Transverse colon (tissue), 3 donors: Measurements from ENCODE around the gene ZBTB4.

Experiments used
- POLR2A ChIP-seq: fragments of 450-650 bp; IDR thresholded peaks from one replicate; pipeline ENCODE4 v1.6.1; 2016; ENCODE audit warnings: antibody characterized with exemption, mild to moderate bottlenecking, moderate library complexity
- TF ChIP-seq, protein P1 (sequence below), 5 experiments: fragments of 200-600 bp in 3 of 5; fragments of 450-650 bp in 2 of 5; sonication (generic) in 3 of 5; IDR thresholded peaks; 1 replicate in 2 of 5; 2 replicates in 3 of 5; pipeline ENCODE4 v1.5.1; 2016 to 2017; ENCODE audit warnings: antibody characterized with exemption in 5 of 5, inconsistent platforms in 3 of 5, mild to moderate bottlenecking in 2 of 5, moderate library complexity in 1 of 5

DNA sequence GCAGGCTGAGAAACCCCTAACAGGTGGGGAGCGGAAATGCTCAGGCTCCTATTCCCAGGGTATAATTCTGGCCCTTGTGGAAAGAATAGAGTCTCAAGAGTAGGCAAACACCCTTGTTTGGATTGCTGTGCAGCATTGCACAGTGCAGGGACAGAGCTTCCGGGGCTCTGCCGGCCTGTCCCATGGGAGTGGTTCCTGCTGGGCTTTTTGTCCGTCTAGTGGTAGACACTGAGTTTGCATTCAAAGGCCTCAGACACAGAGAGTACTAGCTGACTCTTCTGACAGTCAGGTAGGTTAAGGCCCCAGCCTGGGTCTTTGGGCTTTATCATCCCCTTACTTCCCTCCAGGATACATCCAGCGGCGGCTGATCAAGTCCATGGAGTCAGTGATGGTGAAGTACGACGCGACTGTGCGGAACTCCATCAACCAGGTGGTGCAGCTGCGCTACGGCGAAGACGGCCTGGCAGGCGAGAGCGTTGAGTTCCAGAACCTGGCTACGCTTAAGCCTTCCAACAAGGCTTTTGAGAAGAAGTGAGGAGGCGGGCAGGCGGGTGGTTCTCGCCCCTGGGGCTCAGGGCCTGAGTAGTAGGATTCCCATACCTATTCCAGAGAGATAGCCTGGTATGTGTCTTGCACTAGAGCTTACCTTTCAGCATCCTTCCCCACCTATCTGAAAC, 22.9 kb upstream of the ZBTB4 start:
- no peak for TF ChIP-seq POLR2A
- TF ChIP-seq, protein P1, sequence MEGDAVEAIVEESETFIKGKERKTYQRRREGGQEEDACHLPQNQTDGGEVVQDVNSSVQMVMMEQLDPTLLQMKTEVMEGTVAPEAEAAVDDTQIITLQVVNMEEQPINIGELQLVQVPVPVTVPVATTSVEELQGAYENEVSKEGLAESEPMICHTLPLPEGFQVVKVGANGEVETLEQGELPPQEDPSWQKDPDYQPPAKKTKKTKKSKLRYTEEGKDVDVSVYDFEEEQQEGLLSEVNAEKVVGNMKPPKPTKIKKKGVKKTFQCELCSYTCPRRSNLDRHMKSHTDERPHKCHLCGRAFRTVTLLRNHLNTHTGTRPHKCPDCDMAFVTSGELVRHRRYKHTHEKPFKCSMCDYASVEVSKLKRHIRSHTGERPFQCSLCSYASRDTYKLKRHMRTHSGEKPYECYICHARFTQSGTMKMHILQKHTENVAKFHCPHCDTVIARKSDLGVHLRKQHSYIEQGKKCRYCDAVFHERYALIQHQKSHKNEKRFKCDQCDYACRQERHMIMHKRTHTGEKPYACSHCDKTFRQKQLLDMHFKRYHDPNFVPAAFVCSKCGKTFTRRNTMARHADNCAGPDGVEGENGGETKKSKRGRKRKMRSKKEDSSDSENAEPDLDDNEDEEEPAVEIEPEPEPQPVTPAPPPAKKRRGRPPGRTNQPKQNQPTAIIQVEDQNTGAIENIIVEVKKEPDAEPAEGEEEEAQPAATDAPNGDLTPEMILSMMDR (IDR thresholded peaks at IDR 0.05): no peak
